Breast epithelium (tissue), 4 donors: ENCODE measurements around the gene CLIC3. TPM values are rescaled to one million over a fixed set of nuclear protein-coding genes. Genes with fewer than 3 reads are reported as not detected.

ENCODE experiments used
- DNase-seq, 2 donors: peaks; one replicate each; pipeline ENCODE4 v3.0.0-alpha.2; 2019; ENCODE audit warnings: low spot score in 2 of 2
- H3K27ac ChIP-seq, 2 donors: fragments of 200-600 bp; sonication (generic) in 1 of 2; one replicate each; pipeline ENCODE4 v1.5.1; 2016 to 2019; ENCODE audit warnings: mild to moderate bottlenecking in 1 of 2
- H3K27me3 ChIP-seq, 2 donors: fragments of 200-600 bp; sonication (generic) in 1 of 2; one replicate each; pipeline versions ENCODE4 v1.5.1 to v1.6.0; 2017 to 2019; ENCODE audit warnings: control low read depth in 1 of 2, mild to moderate bottlenecking in 1 of 2
- H3K36me3 ChIP-seq: fragments of 200-600 bp; one replicate; pipeline ENCODE4 v1.5.1; 2019
- H3K4me1 ChIP-seq, 2 donors: fragments of 200-600 bp; sonication (generic); one replicate each; pipeline ENCODE4 v1.5.1; 2016 to 2019; ENCODE audit warnings: control low read depth in 1 of 2
- H3K4me3 ChIP-seq, 3 donors: fragments of 200-600 bp; sonication (generic); 1 replicate in 2 of 3; 2 replicates in 1 of 3; pipeline ENCODE4 v1.5.1; 2016 to 2019; ENCODE audit warnings: mild to moderate bottlenecking in 3 of 3, moderate library complexity in 2 of 3
- H3K9me3 ChIP-seq, 2 donors: fragments of 200-600 bp; sonication (generic) in 1 of 2; one replicate each; pipeline ENCODE4 v1.5.1; 2016 to 2019; ENCODE audit warnings: control low read depth in 1 of 2
- CTCF ChIP-seq, 3 donors: fragments of 450-650 bp; IDR thresholded peaks; one replicate each; pipeline ENCODE4 v1.5.1; 2016 to 2017; ENCODE audit warnings: antibody characterized with exemption in 3 of 3, mild to moderate bottlenecking in 3 of 3, moderate library complexity in 3 of 3
- POLR2A ChIP-seq: fragments of 450-650 bp; IDR thresholded peaks from one replicate; pipeline ENCODE4 v1.6.1; 2016; ENCODE audit warnings: antibody characterized with exemption, mild to moderate bottlenecking, moderate library complexity
- POLR2AphosphoS5 ChIP-seq, 3 donors: sonication (generic); formaldehyde crosslinking; IDR thresholded peaks; one replicate each; pipeline ENCODE4 v1.6.1; 2017; ENCODE audit warnings: antibody characterized with exemption in 3 of 3
- intact Hi-C: fragments of 100-400 bp; cut with DNase I; formaldehyde crosslinking; loops from one replicate; pipeline ENCODE4 v1.15.1; 2023; ENCODE audit warnings: low total_unique reads
- total RNA-seq, 3 donors: library from RNA; depleted of rRNA; stranded (reverse); fragments of >200 nt; gene quantifications; one replicate each; pipeline ENCODE4 v1.1.0, GENCODE V29; 2016

Gene CLIC3
- total RNA-seq, 3 donors from 2014 or later = 0.32 to 3.5 TPM; not detected in 1

GRCh38 chr9:136952876-136953770 is 43.2 kb downstream of the CLIC3 start:
- DNase-seq = no peak
- Histone ChIP-seq H3K9me3 (no peaks in the 10 kb centered on the region), H3K36me3 (no peaks in the 10 kb centered on the region), H3K4me3 (no peak overlapping the region), H3K27me3 (no peaks in the 10 kb centered on the region), H3K27ac (no peak overlapping the region), H3K4me1 (peaks cover 0 to 7% of the 10 kb centered on the region in 2 donors)
- TF ChIP-seq POLR2AphosphoS5 (IDR thresholded peaks at IDR 0.05) = no peak
- TF ChIP-seq CTCF (IDR thresholded peaks at IDR 0.05) = no peak
- TF ChIP-seq POLR2A = no peak
- intact Hi-C loops = no loop called here

GRCh38 chr9:136952321-136952850 is 44.0 kb downstream of the CLIC3 start:
- no peaks in the 10 kb centered on the region for H3K36me3 ChIP-seq
- TF ChIP-seq CTCF (IDR thresholded peaks at IDR 0.05) = no peak
- no peak for TF ChIP-seq POLR2AphosphoS5 (IDR thresholded peaks at IDR 0.05)
- TF ChIP-seq POLR2A = no peak
- intact Hi-C loops = no loop called here
- H3K4me1 ChIP-seq = peaks cover 0 to 7% of the 10 kb centered on the region in 2 donors
- H3K27me3 ChIP-seq = no peaks in the 10 kb centered on the region
- no peak for DNase-seq
- H3K27ac ChIP-seq = no peak overlapping the region
- no peak overlapping the region for H3K4me3 ChIP-seq
- no peaks in the 10 kb centered on the region for H3K9me3 ChIP-seq

- Histone ChIP-seq H3K4me3 (no peak within 1 kb of the TSS), H3K27ac (no peak within 1 kb of the TSS), H3K9me3 (no peaks in the 10 kb centered on the region), H3K27me3 (no peaks in the 10 kb centered on the region), H3K36me3 (no peaks in the 10 kb centered on the region), H3K4me1 (peaks cover 0 to 7% of the 10 kb centered on the region in 2 donors)
- DNase-seq = no peak
- no peak for TF ChIP-seq POLR2A
- no peak for TF ChIP-seq POLR2AphosphoS5 (IDR thresholded peaks at IDR 0.05)
- TF ChIP-seq CTCF (IDR thresholded peaks at IDR 0.05) = no peak
- intact Hi-C loops = no loop called here
These were observed 44.6 kb downstream of the CLIC3 start, which contains the start of gene LCN12 for GRCh38 chr9:136951541-136952320. Gene LCN12, plus strand, starts transcription at chr9:136952273. Its CDS starts 55 bp downstream, at chr9:136952328.

- TF ChIP-seq CTCF (IDR thresholded peaks at IDR 0.05) (no peak), POLR2A (no peak), POLR2AphosphoS5 (IDR thresholded peaks at IDR 0.05) (no peak)
- peaks cover 0 to 7% of the 10 kb centered on the region in 2 donors for H3K4me1 ChIP-seq
- no peak for DNase-seq
These were observed 45.6 kb downstream of the CLIC3 start for GRCh38 chr9:136950656-136951276.

More at GRCh38 chr9:136950656-136951276, 45.6 kb downstream of the CLIC3 start:
- peak overlapping the region; percentile 86 to 88 for H3K27ac ChIP-seq
- H3K4me3 ChIP-seq = peak overlapping the region; percentile 60 to 77 (median 70)
- intact Hi-C loops = no loop called here
- no peaks in the 10 kb centered on the region for H3K9me3 ChIP-seq
- no peaks in the 10 kb centered on the region for H3K27me3 ChIP-seq
- H3K36me3 ChIP-seq = no peaks in the 10 kb centered on the region
